Measurements from ENCODE around the gene PDE8B.

DNA sequence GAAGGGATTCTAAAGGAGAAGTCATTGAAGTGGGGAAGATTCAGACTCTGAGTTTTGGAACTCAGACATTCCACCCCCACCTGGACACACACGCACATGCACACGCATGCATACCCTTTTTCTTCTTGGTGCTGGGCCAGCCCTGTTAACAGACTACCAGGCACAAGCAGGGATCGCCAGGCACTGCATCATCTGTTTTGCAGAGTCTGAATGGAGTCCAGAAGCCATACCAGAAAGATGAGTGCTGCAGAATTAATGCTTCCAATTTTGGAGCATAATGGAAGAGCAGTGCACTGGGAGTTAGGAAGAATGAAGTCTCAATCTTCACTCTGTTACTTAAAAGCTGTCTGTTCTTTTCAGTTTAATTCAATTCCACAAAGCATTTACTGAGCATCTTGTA is 95.5 kb downstream of the PDE8B start:
- TF ChIP-seq ARNT (IDR thresholded peaks at IDR 0.05) (no peak), FOXA1 (IDR thresholded peaks at IDR 0.05) (no peak), FOXK2 (IDR thresholded peaks at IDR 0.05) (no peak), TARDBP (IDR thresholded peaks at IDR 0.05) (no peak), LEF1 (IDR thresholded peaks at IDR 0.05; ENCODE audit: borderline replicate concordance) (no peak), SP1 (IDR thresholded peaks at IDR 0.05) (no peak), HDGF (IDR thresholded peaks at IDR 0.05; ENCODE audit: borderline replicate concordance) (no peak), ZNF384 (IDR thresholded peaks at IDR 0.05) (no peak), BHLHE40 (IDR thresholded peaks at IDR 0.05; ENCODE audit: borderline replicate concordance) (no peak)
